HCT116 (cell line): ENCODE measurements around the gene UMODL1. TPM values are rescaled to one million over a fixed set of nuclear protein-coding genes. Genes with fewer than 3 reads are reported as not detected.

Experiments used
- ATAC-seq: fragments of 200-7000 bp; cut with Tn5 transposase; 2 replicates; pipeline ENCODE4 v1.9.1; 2020; ENCODE audit warnings: mild to moderate bottlenecking, moderate library complexity
- BruUV-seq: library from RNA; stranded (reverse); fragments of 400-500 nt; replicated peaks from 2 replicates; lab custom pipeline; 2021; lab: Mats Ljungman, UMichigan
- CTCF ChIA-PET: fragments of 300-600 bp; sonication (Branson Sonifier 250); formaldehyde crosslinking; loops from one replicate; lab custom pipeline; 2021; ENCODE audit warnings: antibody characterized with exemption; lab: Charles Lee
- POLR2A ChIA-PET: fragments of 300-600, 350-600 bp; sonication (Branson Sonifier 250); formaldehyde crosslinking; loops from one replicate; lab custom pipeline; 2021; ENCODE audit warnings: antibody characterized with exemption; lab: Charles Lee
- RAD21 ChIA-PET, 2 experiments: fragments of 300-600 bp; sonication (Branson Sonifier 250); formaldehyde crosslinking; loops; one replicate each; lab custom pipeline; 2023; ENCODE audit warnings: low total read pairs in 2 of 2; ENCODE audit not compliant: uncharacterized antibody in 2 of 2, unreplicated experiment in 2 of 2, low non-redundant PET in 1 of 2; lab: Charles Lee
- DNase-seq: peaks from one replicate; pipeline ENCODE4 v3.0.0-alpha.2; 2010; ENCODE audit warnings: low read depth, low spot score
- H2AFZ ChIP-seq: fragments of 200-600 bp; shearing (Covaris generic), sonication (generic); 2 replicates; pipeline ENCODE4 v1.6.1; 2017; ENCODE audit warnings: low read depth, mixed run types, mixed read lengths, antibody characterized with exemption, low read length; ENCODE audit not compliant: poor library complexity, severe bottlenecking
- H3K27ac ChIP-seq: 2 replicates; pipeline ENCODE4 v1.5.1; 2012; ENCODE audit warnings: low read depth, low read length
- H3K27me3 ChIP-seq: fragments of 200-600 bp; sonication (generic); 2 replicates; pipeline ENCODE4 v1.6.1; 2016; ENCODE audit warnings: mixed run types, low read length, mixed read lengths; ENCODE audit not compliant: insufficient read depth
- H3K36me3 ChIP-seq, 2 experiments: fragments of 200-500 bp in 1 of 2; fragments of 200-600 bp in 1 of 2; sonication (Bioruptor generic) in 1 of 2; sonication (generic) in 1 of 2; 2 replicates each; pipeline versions ENCODE4 v1.5.1 to v1.6.1; 2014 to 2016; ENCODE audit warnings: low read length in 2 of 2, inconsistent platforms in 1 of 2, mixed read lengths in 1 of 2, mixed run types in 1 of 2; ENCODE audit not compliant: insufficient read depth in 2 of 2, control insufficient read depth in 1 of 2
- H3K4me1 ChIP-seq, 2 experiments: fragments of 200-600 bp in 1 of 2; sonication (generic) in 1 of 2; 2 replicates each; pipeline versions ENCODE4 v1.5.1 to v1.6.1; 2012 to 2017; ENCODE audit warnings: low read length in 2 of 2, inconsistent platforms in 1 of 2, mild to moderate bottlenecking in 1 of 2, mixed read lengths in 1 of 2, mixed run types in 1 of 2, moderate library complexity in 1 of 2; ENCODE audit not compliant: insufficient read depth in 2 of 2, control insufficient read depth in 1 of 2
- H3K4me2 ChIP-seq: fragments of 200-600 bp; sonication (generic); 2 replicates; pipeline ENCODE4 v1.6.1; 2017; ENCODE audit warnings: mixed run types, low read length, mixed read lengths
- H3K4me3 ChIP-seq, 2 experiments: fragments of 200-600 bp in 1 of 2; sonication (generic) in 1 of 2; replicated peaks in 1 of 2; 2 replicates each; pipeline ENCODE4 v1.5.1; 2011 to 2016; ENCODE audit warnings: low read length in 2 of 2, control low read depth in 1 of 2, low read depth in 1 of 2, mild to moderate bottlenecking in 1 of 2, mixed read lengths in 1 of 2, mixed run types in 1 of 2
- H3K79me2 ChIP-seq: fragments of 200-600 bp; sonication (generic); 2 replicates; pipeline ENCODE4 v1.6.1; 2017; ENCODE audit warnings: mild to moderate bottlenecking, mixed run types, low read length, moderate library complexity, mixed read lengths; ENCODE audit not compliant: insufficient read depth
- H3K9ac ChIP-seq: fragments of 200-600 bp; sonication (generic); 2 replicates; pipeline ENCODE4 v1.6.1; 2016; ENCODE audit warnings: low read length, mixed read lengths
- H3K9me2 ChIP-seq: fragments of 200-600 bp; sonication (generic), shearing (Covaris generic); 2 replicates; pipeline ENCODE4 v1.6.1; 2017; ENCODE audit warnings: mixed run types, mild to moderate bottlenecking, moderate library complexity; ENCODE audit not compliant: insufficient read depth
- H3K9me3 ChIP-seq, 2 experiments: fragments of 200-500 bp in 1 of 2; fragments of 200-600 bp in 1 of 2; sonication (Bioruptor generic) in 1 of 2; sonication (generic) in 1 of 2; 2 replicates each; pipeline ENCODE4 v1.6.1; 2014 to 2017; ENCODE audit warnings: low read length in 2 of 2, mixed read lengths in 2 of 2, inconsistent platforms in 1 of 2, low read depth in 1 of 2, mild to moderate bottlenecking in 1 of 2, mixed run types in 1 of 2, moderate library complexity in 1 of 2; ENCODE audit not compliant: control insufficient read depth in 1 of 2, insufficient read depth in 1 of 2
- H4K20me1 ChIP-seq: fragments of 200-600 bp; sonication (generic), shearing (Covaris generic); 2 replicates; pipeline ENCODE4 v1.6.1; 2017; ENCODE audit warnings: mixed run types, mild to moderate bottlenecking, moderate library complexity; ENCODE audit not compliant: insufficient read depth
- EGR1 ChIP-seq: IDR thresholded peaks from 2 replicates; pipeline ENCODE4 v1.6.1; 2012; ENCODE audit warnings: low read depth
- ELF1 ChIP-seq: IDR thresholded peaks from 2 replicates; pipeline ENCODE4 v1.6.1; 2012; ENCODE audit warnings: low read depth, borderline replicate concordance
- EZH2phosphoT487 ChIP-seq: fragments of 200-600 bp; IDR thresholded peaks from 2 replicates; pipeline ENCODE4 v1.6.1; 2018; ENCODE audit warnings: antibody characterized with exemption, borderline replicate concordance
- FOSL1 ChIP-seq: IDR thresholded peaks from 2 replicates; pipeline ENCODE4 v1.6.1; 2012; ENCODE audit warnings: low read depth
- POLR2A ChIP-seq: IDR thresholded peaks from 2 replicates; pipeline ENCODE4 v1.7.0; 2011; ENCODE audit warnings: borderline replicate concordance; ENCODE audit not compliant: insufficient read depth, insufficient read length; ENCODE audit errors: extremely low read depth
- POLR2AphosphoS5 ChIP-seq: IDR thresholded peaks from 2 replicates; pipeline ENCODE4 v1.6.1; 2011; ENCODE audit warnings: mild to moderate bottlenecking, low read depth, low read length, moderate library complexity
- RAD21 ChIP-seq: IDR thresholded peaks from 2 replicates; pipeline ENCODE4 v1.6.1; 2012; ENCODE audit warnings: low read depth, mild to moderate bottlenecking
- REST ChIP-seq: IDR thresholded peaks from 2 replicates; pipeline ENCODE4 v1.6.1; 2012; ENCODE audit warnings: low read depth
- SP1 ChIP-seq: IDR thresholded peaks from 2 replicates; pipeline ENCODE4 v1.6.1; 2012; ENCODE audit warnings: low read depth
- TCF7L2 ChIP-seq: IDR thresholded peaks from 2 replicates; pipeline ENCODE4 v1.7.0; 2011; ENCODE audit warnings: borderline replicate concordance, inconsistent platforms; ENCODE audit not compliant: insufficient read depth, insufficient read length; ENCODE audit errors: extremely low read depth
- ZFX ChIP-seq: fragments of 450-650 bp; IDR thresholded peaks from 2 replicates; pipeline ENCODE4 v1.6.1; 2017
- intact Hi-C: fragments of 100-400 bp; cut with micrococcal nuclease; formaldehyde crosslinking; loops from 2 replicates; pipeline ENCODE4 v1.10.0; 2022
- total RNA-seq: library from RNA; stranded (reverse); gene quantifications from one replicate; pipeline ENCODE4 v1.2.1, GENCODE V29; 2021; ENCODE audit not compliant: unreplicated experiment
- TF ChIP-seq, protein P1 (sequence below): IDR thresholded peaks from 2 replicates; pipeline ENCODE4 v1.6.1; 2012

The UMODL1 gene
- total RNA-seq, 1 experiment from 2014 or later, result not detected

- H3K4me3 ChIP-seq, result no peak overlapping the region
- BruUV-seq, result no TSS peak
- H4K20me1 ChIP-seq, result no peaks in the 10 kb centered on the region
- H3K9me2 ChIP-seq, result no peaks in the 10 kb centered on the region
- no peak overlapping the region for H2AFZ ChIP-seq
- POLR2A ChIA-PET, result no interaction called here
- no peaks in the 10 kb centered on the region for H3K9me3 ChIP-seq
- no peaks in the 10 kb centered on the region for H3K79me2 ChIP-seq
- H3K36me3 ChIP-seq, result no peaks in the 10 kb centered on the region
- peaks cover 4 to 14% of the 10 kb centered on the region in 2 experiments; a peak in 3 of 4 replicates for H3K4me1 ChIP-seq
- H3K4me2 ChIP-seq, result no peak overlapping the region
- H3K9ac ChIP-seq, result no peak overlapping the region
- DNase-seq (no peak), ATAC-seq (no peak)
- intact Hi-C loops, result no loop called here
- peaks cover 15% of the 10 kb centered on the region; the same call in 1 of the 2 replicates for H3K27me3 ChIP-seq
- CTCF ChIA-PET, result interaction anchor here (1.2 kb wide), 1 partner anchor 9 kb away, joined by 3 read pairs; no protein-coding TSS in a partner anchor
- no peak overlapping the region for H3K27ac ChIP-seq
- RAD21 ChIA-PET, result no interaction called here
- TF ChIP-seq POLR2AphosphoS5, result no peak
- no peak for TF ChIP-seq ZFX
- no peak for TF ChIP-seq EZH2phosphoT487
- no peak for TF ChIP-seq REST
- TF ChIP-seq, all 23 proteins: peak for 0
These were observed 49.9 kb downstream of the UMODL1 start for GRCh38 chr21:42120903-42121535.

- H3K27ac ChIP-seq, result no peak overlapping the region
- peaks cover 7 to 18% of the 10 kb centered on the region in 2 experiments; a peak in 3 of 4 replicates for H3K4me1 ChIP-seq
- no peak overlapping the region for H2AFZ ChIP-seq
- ATAC-seq (no peak), DNase-seq (no peak)
- H4K20me1 ChIP-seq, result no peaks in the 10 kb centered on the region
- no peak overlapping the region for H3K9ac ChIP-seq
- no peak overlapping the region for H3K4me3 ChIP-seq
- H3K36me3 ChIP-seq, result no peaks in the 10 kb centered on the region
- ChIA-PET CTCF (no interaction called here), RAD21 (no interaction called here), POLR2A (no interaction called here)
- no TSS peak for BruUV-seq
- peaks cover 15% of the 10 kb centered on the region; the same call in 1 of the 2 replicates for H3K27me3 ChIP-seq
- no peaks in the 10 kb centered on the region for H3K9me2 ChIP-seq
- no peak overlapping the region for H3K4me2 ChIP-seq
- no peaks in the 10 kb centered on the region for H3K79me2 ChIP-seq
- intact Hi-C loops, result no loop called here
- H3K9me3 ChIP-seq, result no peaks in the 10 kb centered on the region
- no peak for TF ChIP-seq POLR2A
- TF ChIP-seq ZFX, result no peak
- TF ChIP-seq POLR2AphosphoS5, result no peak
- TF ChIP-seq EGR1, result no peak
- TF ChIP-seq, protein P1, sequence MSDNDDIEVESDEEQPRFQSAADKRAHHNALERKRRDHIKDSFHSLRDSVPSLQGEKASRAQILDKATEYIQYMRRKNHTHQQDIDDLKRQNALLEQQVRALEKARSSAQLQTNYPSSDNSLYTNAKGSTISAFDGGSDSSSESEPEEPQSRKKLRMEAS, result no peak
- no peak for TF ChIP-seq TCF7L2
- TF ChIP-seq ELF1, result no peak
- no peak for TF ChIP-seq RAD21
- TF ChIP-seq FOSL1, result no peak
- no peak for TF ChIP-seq SP1
- TF ChIP-seq REST, result no peak
These were observed 50.7 kb downstream of the UMODL1 start for GRCh38 chr21:42121794-42122193.
